GM12878 (cell line): ENCODE measurements around the gene CYTH3.
"Not testable (repeated sequence)": the region's sequence is repeated elsewhere in the genome, so short reads cannot be mapped to it uniquely, and the experiment has no call there.

Experiments
- BRCA1 ChIP-seq: IDR thresholded peaks from 2 replicates; pipeline ENCODE4 v1.6.1; 2011; ENCODE audit warnings: low read depth, low read length, improper control_type of control experiment
- CEBPB ChIP-seq, 2 experiments: fragments of 150-350 bp in 1 of 2; IDR thresholded peaks; 2 replicates each; pipeline ENCODE4 v1.6.1; 2012 to 2014; ENCODE audit warnings: low read depth in 2 of 2, low read length in 2 of 2, borderline replicate concordance in 1 of 2, inconsistent platforms in 1 of 2
- CTCF ChIP-seq, 3 experiments: IDR thresholded peaks in 2 of 3; conservative IDR thresholded peaks in 1 of 3; 2 replicates each; pipeline ENCODE4 v1.5.1; 2011; ENCODE audit warnings: low read depth in 3 of 3, low read length in 3 of 3, mild to moderate bottlenecking in 3 of 3, control low read depth in 2 of 3, moderate library complexity in 2 of 3, inconsistent platforms in 1 of 3, mixed read lengths in 1 of 3; ENCODE audit not compliant: control insufficient read depth in 2 of 3, insufficient read depth in 1 of 3; ENCODE audit errors: extremely low read depth in 1 of 3
- MXI1 ChIP-seq: fragments of 150-350 bp; IDR thresholded peaks from 2 replicates; pipeline ENCODE4 v1.6.1; 2011; ENCODE audit warnings: low read depth, mild to moderate bottlenecking, inconsistent platforms, low read length, improper control_type of control experiment
- NRF1 ChIP-seq: conservative IDR thresholded peaks from 2 replicates; pipeline ENCODE4 v1.6.1; 2011; ENCODE audit warnings: mild to moderate bottlenecking, low read depth, low read length, improper control_type of control experiment
- RAD21 ChIP-seq: IDR thresholded peaks from 2 replicates; pipeline ENCODE4 v1.6.1; 2011; ENCODE audit warnings: mild to moderate bottlenecking, low read depth, low read length, moderate library complexity; ENCODE audit not compliant: insufficient read depth
- SMAD1 ChIP-seq: fragments of 450-650 bp; IDR thresholded peaks from 2 replicates; pipeline ENCODE4 v1.6.1; 2018; ENCODE audit warnings: mild to moderate bottlenecking, low read depth; ENCODE audit not compliant: partially characterized antibody
- ZBTB11 ChIP-seq: fragments of 450-650 bp; formaldehyde crosslinking; IDR thresholded peaks from 2 replicates; pipeline ENCODE4 v1.5.0; 2022; ENCODE audit warnings: mild to moderate bottlenecking, missing genetic modification characterization

- not testable (repeated sequence) for TF ChIP-seq CTCF (IDR thresholded peaks at IDR 0.05 in 2 of 3, conservative IDR thresholded peaks at IDR 0.05 in 1 of 3; ENCODE audit: control insufficient read depth in 2 of 3, extremely low read depth in 1 of 3, insufficient read depth in 1 of 3, low read depth in 3 of 3, low read length in 3 of 3); CEBPB (IDR thresholded peaks at IDR 0.05; ENCODE audit: borderline replicate concordance in 1 of 2, low read depth in 2 of 2, low read length in 2 of 2); SMAD1; RAD21; MXI1; ZBTB11 (CRISPR knock-in tag); BRCA1; NRF1
Observed at GRCh38 chr7:6151527-6151926, 120.9 kb downstream of the CYTH3 start.
